ENCODE data around the gene TARBP1.
A peak's percentile ranks its signal among the peaks of the same experiment; 100 is the strongest.
"Not testable (repeated sequence)": the region's sequence is repeated elsewhere in the genome, so short reads cannot be mapped to it uniquely, and the experiment has no call there.

Gene TARBP1

DNA sequence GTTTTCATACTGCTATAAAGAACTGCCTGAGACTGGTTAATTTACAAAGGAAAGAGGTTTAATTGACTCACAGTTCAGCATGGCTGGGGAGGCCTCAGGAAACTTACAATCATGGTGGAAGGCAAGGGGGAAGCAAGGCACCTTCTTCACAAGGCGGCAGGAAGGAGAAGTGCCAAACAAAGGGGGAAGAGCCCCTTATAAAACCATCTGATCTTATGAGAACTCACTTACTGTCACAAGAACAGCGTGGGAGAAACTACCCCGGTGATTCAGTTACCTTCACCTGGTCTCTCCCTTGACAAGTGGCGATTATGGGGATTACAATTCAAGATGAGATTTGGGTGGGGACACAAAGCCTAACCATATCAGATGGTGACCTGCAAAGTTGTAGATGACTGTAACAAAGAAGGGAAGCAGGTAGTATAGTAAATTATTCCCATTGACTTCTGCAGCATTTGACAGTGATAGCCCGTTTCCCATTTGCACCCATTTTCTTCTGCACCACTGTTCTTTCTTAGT is 99.3 kb downstream of the TARBP1 start:
- not testable (repeated sequence) for DNase-seq

DNA sequence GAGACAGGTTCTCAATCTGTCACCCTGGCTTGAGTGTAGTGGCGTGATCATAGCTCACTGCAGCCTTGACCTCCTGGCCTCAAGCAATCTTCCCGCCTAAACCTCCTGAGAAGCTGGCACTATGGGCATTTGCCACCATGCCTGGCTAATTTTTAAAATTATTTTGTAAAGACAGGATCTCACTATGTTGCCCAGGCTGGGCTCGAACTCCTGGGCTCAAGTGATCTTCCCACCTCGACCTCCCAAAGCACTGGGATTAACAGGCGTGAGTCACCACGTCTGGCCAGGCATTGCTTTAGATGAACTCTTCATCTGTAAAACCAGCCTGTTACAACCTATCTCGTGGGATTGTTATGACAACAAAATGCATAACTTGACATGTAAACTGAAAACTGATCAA is 103.3 kb downstream of the TARBP1 start:
- DNase-seq, result no peak

DNA sequence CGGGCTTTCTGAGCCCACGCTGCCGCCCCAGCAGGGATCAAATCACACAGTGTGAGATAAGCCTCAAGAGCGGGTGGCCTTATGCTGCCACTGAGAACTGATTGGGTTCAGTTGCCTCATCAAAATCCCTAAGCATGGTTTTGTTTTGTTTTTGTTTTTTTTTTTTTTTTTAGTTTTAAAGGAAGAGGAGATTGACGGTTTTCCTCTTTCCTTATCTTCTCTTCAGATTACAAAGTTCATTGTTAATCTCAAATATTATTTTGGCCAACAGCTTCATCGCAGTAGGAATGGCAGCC is 105.1 kb downstream of the TARBP1 start:
- DNase-seq, result no peak

DNA sequence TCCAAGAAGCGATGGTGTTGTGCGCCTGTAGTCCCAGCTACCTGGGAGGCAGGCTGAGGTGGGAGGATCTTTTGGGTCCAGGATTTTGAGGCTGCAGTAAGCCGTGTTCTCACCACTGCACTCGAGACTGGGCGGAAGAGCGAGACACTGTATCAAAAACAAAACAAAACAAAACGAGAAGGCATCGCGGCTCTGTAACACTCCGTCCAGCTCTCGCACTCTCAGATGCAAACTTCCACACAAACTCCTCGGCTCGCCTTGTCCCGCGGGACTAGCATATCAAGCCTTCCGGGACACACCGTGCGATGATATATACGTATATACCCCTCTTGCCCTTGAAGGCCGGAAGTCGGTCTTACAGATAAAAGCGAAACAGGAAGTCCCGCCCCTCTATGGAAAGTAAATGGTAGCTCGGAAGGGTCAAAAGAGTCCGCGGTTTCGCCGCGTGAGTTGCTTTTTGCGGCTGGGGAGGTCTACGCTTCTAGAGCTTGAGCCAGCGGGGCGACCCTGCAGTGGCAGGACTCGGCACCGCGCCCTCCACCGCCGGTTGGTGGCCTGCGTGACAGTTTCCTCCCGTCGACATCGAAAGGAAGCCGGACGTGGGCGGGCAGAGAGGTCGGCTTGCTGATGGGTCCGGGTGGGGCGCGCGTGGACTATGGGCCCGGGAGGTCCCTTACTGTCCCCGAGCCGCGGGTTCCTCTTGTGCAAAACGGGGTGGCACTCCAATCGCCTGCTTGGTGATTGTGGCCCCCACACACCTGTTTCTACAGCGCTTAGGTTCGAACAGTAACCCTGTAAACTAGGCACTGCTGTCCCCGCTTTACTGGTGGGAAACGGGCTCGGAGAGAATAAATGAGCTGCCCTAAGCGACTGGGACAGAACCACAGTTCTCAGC is 105.7 kb downstream of the TARBP1 start, which contains the start of gene COA6:
Gene COA6 (plus strand): TSS at position 393 of the 895 bp plus-strand sequence. CDS start 11 bp downstream, at position 404.
- DNase-seq, result peak; percentile 50

- DNase-seq, result no peak
Measured at GRCh38 chr1:234372011-234372757, 106.8 kb downstream of the TARBP1 start.

- no peak for DNase-seq
Measured at GRCh38 chr1:234371414-234371813, 107.6 kb downstream of the TARBP1 start.

GRCh38 chr1:234369784-234370183 is 109.2 kb downstream of the TARBP1 start:
- no peak for DNase-seq

DNA sequence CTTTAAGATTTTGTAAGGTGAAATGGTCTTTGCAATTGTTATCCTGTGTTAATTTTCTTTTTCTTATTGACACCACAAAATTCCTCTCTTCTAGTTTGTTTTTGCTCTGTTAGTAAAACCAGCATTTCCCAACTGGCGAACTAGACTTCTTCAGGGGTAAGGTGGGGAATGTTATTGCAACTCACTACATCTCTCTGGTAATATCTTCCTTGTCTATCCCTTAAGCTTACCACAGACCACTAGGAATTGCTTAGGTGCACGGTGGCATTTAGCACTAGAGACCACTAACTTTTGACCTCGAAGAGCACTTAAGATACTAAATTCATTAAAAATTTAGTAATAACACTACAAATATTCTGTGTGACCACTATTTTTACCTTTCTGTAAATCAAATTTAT is 109.9 kb downstream of the TARBP1 start:
- DNase-seq, result no peak

- no peak for DNase-seq
Measured at GRCh38 chr1:234368320-234369032, 110.5 kb downstream of the TARBP1 start.

DNA sequence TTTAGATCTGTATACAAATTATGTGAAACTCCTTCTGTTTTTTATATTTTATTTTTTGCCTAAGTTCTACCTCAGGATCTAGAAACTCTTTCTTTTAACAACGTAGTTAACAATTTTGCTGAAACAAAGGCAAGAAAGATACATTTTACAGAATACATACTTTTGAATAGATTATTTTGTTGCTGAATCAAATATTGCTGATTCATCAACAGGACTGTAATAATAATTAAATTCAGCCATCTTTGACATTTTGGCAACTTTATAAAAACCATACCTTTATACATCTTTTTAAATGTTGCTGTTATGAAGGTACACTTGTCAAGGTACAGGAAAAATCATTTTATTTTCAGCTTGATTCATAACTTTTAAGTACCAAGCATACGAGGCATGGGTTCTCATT is 116.4 kb downstream of the TARBP1 start:
- DNase-seq, result no peak

- no peak for DNase-seq
Measured at GRCh38 chr1:234361102-234361603, 117.8 kb downstream of the TARBP1 start.

- DNase-seq, result no peak
Measured at GRCh38 chr1:234357831-234358230, 121.1 kb downstream of the TARBP1 start.

- DNase-seq, result not testable (repeated sequence)
Measured at GRCh38 chr1:234356615-234357269, 122.2 kb downstream of the TARBP1 start.

DNA sequence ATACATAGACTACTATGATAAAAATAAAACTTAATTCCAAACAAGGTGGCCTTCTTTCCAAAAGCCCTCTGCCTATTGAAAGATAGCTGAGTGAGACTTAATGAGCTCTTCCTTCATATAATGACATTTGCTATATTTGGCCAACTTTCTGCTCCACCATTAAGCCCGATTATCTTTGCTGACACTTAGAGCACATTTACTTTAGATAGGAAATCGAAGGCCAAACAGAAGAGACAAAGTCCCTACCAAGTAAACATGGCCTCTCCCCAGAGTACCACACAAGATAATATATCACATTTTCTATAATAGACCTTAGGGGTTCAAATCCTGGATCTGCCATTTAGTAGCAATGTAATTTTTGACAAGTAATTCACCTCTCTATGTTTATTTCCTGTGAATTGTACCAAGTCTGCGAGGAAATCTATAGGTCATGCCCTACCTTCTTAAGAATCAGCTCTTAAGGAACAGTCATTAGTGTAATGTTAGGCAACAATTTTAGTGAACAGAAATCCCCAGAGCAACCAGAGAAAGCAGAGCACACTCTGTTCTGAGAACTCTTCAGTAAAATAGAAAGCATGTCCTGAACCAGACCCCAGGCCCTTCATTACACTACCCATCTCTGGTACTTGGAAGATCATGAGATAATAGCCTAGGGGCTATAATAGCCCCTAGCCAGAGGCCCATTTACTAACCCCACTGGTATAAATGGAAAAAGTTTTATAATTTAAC is 123.0 kb downstream of the TARBP1 start:
- DNase-seq, result no peak

GRCh38 chr1:234348964-234349363 is 130.0 kb downstream of the TARBP1 start:
- no peak for DNase-seq

- DNase-seq, result no peak
Measured at GRCh38 chr1:234345237-234345636, 133.7 kb downstream of the TARBP1 start.

- DNase-seq, result no peak
Measured at GRCh38 chr1:234342774-234343173, 136.2 kb downstream of the TARBP1 start.
